ENCODE measurements around the gene FNDC5. TPM values are rescaled to one million over a fixed set of nuclear protein-coding genes. Genes with fewer than 3 reads are reported as not detected.

FNDC5 gene
- total and polyA plus RNA-seq, 10 of the 15 experiments (the other 5 are each of a cell fraction or from before 2014, with no cell fraction given): 0.01 to 0.29 (median 0.19) TPM; not detected in 4

- TF ChIP-seq MLLT1 (IDR thresholded peaks at IDR 0.05): peak; percentile 95
- no peak for TF ChIP-seq ZBTB4 (CRISPR knock-in tag; IDR thresholded peaks at IDR 0.05)
- TF ChIP-seq SPI1 (IDR thresholded peaks at IDR 0.05; ENCODE audit: borderline replicate concordance, insufficient read depth, low read depth, low read length): peak; percentile 93
- peak; percentile 89 for TF ChIP-seq CHD2 (IDR thresholded peaks at IDR 0.05; ENCODE audit: borderline replicate concordance, low read depth, low read length)
- peak; percentile 77 for TF ChIP-seq TCF12 (IDR thresholded peaks at IDR 0.05; ENCODE audit: low read depth, low read length)
- peak; percentile 56; the same call in 1 of the 2 replicates for TF ChIP-seq RB1 (IDR thresholded peaks at IDR 0.05; ENCODE audit: borderline replicate concordance)
- TF ChIP-seq RAD51 (IDR thresholded peaks at IDR 0.05): peak; percentile 41; the same call in 1 of the 2 replicates
- no peak for TF ChIP-seq POLR2AphosphoS2 (IDR thresholded peaks at IDR 0.05; ENCODE audit: low read depth, low read length)
- peak; percentile 97 for TF ChIP-seq RUNX3 (IDR thresholded peaks at IDR 0.05; ENCODE audit: low read length)
- TF ChIP-seq HCFC1 (IDR thresholded peaks at IDR 0.05; ENCODE audit: low read length): no peak
- peak; percentile 83 for TF ChIP-seq POU2F2 (IDR thresholded peaks at IDR 0.05; ENCODE audit: borderline replicate concordance, low read depth, low read length)
- TF ChIP-seq STAT3 (IDR thresholded peaks at IDR 0.05; ENCODE audit: low read depth, low read length): no peak
- TF ChIP-seq EP300 (IDR thresholded peaks at IDR 0.05; ENCODE audit: borderline replicate concordance in 1 of 2, control insufficient read depth in 1 of 2, low read depth in 2 of 2, low read length in 2 of 2): peak; percentile 96
- TF ChIP-seq ZNF274 (IDR thresholded peaks at IDR 0.05; ENCODE audit: insufficient read depth, insufficient read length): no peak
- TF ChIP-seq RBBP5 (conservative IDR thresholded peaks at IDR 0.05): no peak
- TF ChIP-seq PRDM15 (CRISPR knock-in tag; IDR thresholded peaks at IDR 0.05): no peak
- no peak for TF ChIP-seq HSF1 (IDR thresholded peaks at IDR 0.05; ENCODE audit: low read depth, low read length)
- TF ChIP-seq HDAC2 (IDR thresholded peaks at IDR 0.05): no peak
- no peak for TF ChIP-seq NFYA (IDR thresholded peaks at IDR 0.05; ENCODE audit: borderline replicate concordance, low read depth, low read length)
- TF ChIP-seq SMAD1 (IDR thresholded peaks at IDR 0.05; ENCODE audit: low read depth, partially characterized antibody): peak; percentile 83
- peak; percentile 91 for TF ChIP-seq CREM (IDR thresholded peaks at IDR 0.05; ENCODE audit: low read depth)
Measured at GRCh38 chr1:32818804-32819541, 51.7 kb downstream of the FNDC5 start (continued).

Measured in GM12878 (cell line).